ENCODE results near the gene DDX54.
"Not testable (repeated sequence)": the region's sequence is repeated elsewhere in the genome, so short reads cannot be mapped to it uniquely, and the experiment has no call there.

The DDX54 gene

DNA sequence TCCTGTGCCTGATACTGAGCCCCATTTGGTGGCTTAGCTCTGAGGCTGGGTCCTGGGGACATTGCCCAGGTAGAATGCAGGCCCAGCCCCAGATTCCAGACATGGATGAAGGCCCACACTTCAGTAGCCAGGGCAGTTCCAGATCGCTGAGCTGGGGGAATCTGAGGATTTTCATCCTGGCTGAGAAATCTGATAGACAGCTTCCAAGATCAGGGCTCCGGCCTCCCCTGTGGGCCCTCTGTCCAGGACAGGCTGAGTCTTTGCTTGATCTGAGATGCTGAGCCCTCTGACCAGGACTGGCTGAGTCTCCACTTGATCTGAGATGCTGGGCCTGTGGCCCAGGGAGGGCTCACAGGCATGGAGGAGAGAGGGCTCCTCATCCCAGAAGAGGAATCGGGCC, 46.5 kb downstream of the DDX54 start:
- DNase-seq, result no peak

DNA sequence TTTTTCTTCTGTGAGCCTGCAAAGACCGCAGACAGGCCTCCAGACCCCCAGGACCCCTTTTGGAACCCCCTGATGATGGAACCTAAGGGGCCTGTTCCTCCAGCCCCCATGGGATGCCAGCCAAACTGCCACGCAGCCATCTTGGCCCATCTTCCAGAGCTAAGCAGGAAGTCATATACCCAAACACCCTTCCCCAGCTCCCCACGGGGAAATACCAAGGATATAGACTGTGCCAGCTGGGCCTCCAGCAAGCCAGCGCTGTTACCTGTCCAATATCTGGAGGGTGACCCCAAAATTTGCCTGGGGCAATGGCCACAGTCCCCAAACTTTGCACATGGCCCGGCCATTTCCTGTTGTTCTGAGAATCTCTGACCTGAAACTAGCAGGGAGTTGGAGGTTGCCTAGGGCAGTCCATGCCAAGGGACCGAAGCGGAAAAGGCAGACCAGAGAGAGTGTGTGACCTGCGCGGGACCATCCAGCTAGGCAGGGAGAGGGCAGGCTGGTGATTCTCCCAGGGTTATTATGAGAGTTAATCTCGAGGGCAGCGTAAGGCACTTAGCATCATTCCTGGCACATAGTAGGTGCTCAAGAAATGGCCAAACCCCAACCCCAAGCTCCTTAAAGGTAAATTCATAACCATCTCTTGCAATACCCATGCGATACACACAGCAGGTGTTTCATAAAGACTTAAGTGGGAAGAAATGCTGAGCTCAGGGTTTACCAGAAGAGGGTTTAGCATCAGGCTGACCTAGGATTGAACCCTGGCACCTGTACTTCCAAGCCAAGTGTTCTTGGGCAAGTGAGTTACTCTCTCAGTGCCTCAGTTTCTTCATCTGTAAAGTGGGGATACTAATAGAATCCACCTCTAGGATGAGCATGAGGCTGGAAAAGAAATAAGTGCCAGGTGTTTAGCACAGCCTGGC, 47.2 kb downstream of the DDX54 start:
- DNase-seq, result peak; percentile 88

DNA sequence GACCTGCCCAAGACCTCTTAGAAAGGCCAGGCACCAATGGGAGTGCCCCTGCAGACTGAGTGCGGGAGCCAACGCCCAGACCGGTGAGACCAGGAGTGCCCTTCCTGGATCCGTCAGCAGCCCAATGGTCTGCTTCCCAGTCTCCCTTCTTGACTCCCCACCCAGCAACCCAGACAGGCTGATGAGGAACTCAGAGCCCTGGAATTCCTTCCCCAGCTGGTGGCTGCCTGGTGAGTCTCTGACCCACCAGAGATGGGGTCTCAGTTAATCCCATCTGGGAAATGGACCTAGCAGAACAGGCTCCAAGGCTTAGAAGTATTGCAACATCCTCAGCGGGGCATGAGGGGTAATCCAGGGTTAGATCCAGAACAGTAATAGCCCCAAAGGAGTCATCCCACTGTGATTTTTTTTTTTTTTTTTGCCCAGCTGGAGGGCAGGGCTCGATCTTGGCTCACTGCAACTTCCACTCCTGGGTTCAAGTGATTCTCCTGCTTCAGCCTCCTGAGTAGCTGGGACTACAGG, 48.2 kb downstream of the DDX54 start:
- no peak for DNase-seq

DNA sequence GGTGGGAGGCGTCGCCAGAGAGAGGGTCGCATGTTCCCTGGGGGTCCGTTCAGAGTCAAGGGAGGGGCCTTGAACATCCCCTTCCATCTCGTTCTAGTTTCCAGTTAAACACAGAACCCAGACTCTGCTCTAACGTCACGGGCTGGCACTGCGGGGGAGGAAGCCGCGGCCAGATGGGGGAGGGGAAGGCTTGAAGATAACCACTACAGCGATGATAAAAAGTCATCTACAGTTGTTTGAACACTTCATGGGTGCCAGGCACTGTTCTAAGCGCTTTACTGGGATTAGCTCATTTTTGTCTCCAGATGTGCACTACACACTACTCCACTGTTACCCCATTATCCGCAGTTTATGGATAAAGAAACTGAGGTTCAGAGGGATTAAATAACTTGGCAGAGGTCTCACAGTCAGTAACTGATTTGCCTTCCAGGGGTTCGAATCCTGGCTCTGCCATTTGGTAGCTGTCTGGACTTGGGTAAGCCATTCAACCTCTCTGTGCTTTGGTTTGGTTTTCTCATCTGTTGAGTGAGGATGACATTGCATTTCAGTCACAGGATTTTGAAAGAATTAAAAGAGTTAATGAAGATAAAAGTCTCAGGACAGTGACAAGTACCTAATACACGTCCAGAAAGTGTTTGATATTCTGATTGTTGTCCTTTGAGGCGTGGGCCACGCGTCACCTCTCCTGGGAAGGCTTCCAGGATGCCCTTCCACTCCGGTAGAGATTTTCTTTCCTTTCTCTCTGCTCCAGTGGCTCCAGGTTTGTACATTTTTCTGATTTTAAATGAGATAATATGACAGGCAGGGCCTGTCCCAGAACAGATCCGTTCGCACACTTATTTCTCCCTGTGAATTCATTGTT, 48.9 kb downstream of the DDX54 start:
- peak; percentile 78 for DNase-seq

DNA sequence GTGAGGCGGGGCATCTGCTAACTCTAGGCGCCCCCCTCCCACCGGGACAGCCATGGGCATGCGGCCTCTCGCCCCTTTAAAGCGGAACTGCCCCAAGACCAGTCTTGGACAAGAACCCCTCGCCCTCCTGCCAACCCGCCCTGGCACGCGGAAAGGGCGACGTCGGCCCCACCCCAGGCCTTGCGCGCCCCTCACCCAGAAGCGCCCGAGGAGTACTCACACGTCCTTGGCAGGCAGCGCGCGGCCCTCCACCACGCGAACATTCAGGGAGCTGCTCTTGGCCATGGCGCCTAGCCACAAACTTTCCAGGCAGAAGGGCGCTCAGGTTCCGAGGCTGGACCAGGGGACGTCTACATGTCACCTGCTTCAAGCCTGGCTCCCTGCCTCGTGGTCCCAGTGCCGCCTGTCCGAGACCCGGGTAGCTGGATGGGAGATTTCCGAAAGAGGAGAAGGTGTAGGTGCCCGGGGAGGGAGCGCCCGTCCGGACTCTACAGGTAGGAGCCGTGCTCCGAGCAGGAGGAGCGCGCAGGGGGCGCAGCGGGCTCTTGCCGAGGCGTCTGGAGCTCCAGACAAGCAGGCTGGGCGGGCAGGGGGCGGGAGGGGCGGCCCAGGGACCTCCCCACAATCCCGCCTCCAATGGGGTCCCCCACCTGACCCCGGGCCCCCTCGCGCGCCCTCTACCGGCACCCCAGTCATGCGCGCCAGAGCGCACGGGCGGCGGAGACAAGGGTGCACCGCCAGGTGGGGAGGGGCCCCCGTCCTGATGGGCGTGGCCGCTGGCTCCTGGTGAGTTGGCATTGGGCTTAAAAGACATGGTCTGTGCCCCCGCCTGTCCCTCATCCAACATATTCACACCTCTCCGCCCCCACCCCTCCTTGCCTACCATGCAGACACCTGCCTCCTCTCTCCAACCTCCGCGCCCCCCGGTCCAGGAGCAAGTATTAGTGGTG, 49.8 kb downstream of the DDX54 start, which contains the start of gene RASAL1:
Gene RASAL1 (minus strand): TSS at position 584 of the 950 bp plus-strand sequence. CDS start 299 bp downstream, at position 285.
- DNase-seq, result peak; percentile 97

DNA sequence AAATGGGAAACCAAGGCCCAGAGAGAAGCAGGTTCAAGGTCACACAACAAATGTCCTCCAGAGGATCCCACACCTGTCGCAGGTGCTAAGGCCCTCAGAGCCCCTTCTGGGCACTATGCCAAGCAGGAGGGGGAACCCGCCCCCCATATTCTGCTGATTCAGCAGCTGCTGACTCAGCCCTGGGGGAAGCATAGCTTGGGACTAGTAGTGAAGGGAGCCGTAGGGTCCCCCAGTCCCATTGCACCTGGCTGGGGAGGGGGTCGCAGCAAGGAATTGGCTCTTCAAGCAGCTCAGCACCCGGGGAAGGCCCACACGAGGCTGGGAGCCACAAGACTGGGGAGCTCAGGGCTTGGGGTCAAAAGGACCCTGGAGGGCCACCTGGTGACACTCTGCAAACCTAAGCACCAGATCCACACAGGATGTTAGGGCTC, 50.7 kb downstream of the DDX54 start:
- peak; percentile 91 for DNase-seq

DNA sequence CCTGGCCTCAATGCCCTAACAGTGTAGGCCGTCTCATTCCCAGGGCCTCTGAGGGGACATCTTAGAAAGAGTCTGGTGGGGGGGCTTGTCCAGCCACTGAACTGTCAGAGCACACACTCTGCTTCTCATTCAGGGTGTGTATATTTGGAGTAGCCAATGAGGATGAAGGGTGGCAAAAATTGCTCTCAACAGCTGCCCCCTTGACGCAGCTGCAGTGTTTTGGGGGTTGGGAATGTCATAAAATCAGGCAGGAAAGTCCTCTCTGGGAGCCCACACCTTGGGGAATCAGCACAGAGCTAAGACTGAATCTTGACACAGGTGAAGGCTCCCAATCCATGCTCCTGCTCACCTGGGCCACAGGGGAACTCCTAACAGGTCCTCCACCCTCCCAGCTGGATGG, 51.2 kb downstream of the DDX54 start:
- DNase-seq, result no peak

DNA sequence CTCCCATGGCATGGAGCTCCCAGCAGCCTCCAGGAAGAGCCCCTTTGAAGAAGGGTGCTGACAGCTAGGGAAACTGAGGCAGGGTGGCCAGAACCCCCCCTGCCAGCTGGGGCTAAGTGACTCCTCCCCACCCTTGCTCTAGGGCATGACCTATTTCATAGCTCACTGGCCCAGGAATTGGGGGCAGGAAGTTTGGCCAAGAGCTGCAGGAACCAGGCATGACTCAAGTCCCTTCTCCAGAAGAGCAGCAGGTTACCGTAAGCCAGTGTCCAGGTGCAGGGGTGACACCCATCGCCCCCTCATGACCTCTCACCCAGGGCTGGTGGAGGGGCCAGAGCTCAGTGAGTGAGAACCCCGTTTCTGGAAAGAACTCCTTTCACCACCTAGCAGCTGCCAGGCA, 51.6 kb downstream of the DDX54 start:
- peak; percentile 26 for DNase-seq

DNA sequence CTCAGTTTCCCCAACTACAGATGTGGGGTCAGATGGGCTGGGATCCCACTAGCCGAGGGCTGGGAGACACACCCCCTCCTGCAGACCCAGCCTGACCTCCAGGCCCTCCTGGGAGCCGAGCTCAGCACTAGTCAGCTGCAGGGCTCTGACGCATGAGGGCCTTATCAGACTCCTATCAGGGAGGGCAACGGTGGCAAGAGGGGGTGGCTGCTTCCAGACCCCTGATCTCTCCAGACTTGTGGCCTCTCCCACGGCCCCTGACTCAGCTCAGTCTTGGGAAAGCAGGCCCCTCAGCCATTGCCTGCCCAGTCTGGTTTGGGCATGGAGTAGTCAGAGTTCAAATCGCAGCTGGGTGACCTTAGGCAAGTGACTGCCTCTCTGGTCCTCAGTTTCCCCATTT, 52.2 kb downstream of the DDX54 start:
- no peak for DNase-seq

DNA sequence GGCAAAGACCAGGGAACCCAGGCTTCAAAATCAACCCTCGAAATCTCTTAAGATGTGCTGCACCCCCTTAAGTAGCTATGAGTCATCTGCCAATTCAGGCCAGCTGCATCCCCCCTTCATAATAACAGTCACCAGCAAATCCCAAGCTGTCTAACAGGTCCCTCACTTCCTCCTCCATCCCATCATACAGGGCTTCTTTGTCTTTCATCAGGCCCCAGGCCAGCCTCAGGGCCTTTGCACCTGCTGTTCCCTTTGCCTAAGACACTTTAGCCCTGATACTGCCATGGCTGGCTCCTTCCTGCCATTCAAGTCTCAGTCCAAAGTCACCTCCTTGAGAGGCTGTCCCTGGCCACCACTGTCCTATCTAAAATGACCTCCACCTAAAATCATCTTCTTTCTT, 53.7 kb downstream of the DDX54 start:
- DNase-seq, result no peak

DNA sequence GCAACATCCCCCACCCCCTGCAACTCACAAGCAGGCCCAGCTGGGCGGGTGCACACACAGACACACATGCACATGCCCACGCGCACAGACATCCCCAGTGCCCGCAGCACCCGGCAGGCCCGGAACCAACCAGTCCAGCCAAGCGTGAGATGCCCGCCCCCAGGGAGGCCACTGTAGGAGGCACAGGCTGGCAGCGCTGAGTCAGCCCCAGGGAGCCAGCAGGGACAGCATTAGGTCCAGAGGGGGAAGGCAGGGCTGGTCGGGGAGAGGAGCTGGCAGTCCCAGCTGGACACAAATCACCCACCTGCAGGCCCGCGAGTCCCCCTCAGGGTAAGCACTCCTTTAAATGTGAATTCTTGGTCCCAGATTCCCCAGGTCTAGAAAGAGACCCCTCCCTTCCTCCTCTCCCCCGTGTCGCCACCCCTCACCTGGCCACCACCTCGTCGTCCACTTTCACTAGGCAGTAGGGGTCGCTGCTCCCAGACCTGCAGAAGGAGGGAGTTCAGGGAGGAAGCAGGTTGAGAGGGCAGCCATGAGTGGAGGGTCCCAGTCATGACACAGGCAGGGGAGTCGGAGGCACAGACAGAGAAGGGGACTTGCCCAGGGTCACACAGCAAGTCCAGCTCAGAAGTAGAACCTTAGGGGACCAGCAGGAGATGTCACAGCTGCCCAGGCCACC, 54.7 kb downstream of the DDX54 start:
- no peak for DNase-seq

DNA sequence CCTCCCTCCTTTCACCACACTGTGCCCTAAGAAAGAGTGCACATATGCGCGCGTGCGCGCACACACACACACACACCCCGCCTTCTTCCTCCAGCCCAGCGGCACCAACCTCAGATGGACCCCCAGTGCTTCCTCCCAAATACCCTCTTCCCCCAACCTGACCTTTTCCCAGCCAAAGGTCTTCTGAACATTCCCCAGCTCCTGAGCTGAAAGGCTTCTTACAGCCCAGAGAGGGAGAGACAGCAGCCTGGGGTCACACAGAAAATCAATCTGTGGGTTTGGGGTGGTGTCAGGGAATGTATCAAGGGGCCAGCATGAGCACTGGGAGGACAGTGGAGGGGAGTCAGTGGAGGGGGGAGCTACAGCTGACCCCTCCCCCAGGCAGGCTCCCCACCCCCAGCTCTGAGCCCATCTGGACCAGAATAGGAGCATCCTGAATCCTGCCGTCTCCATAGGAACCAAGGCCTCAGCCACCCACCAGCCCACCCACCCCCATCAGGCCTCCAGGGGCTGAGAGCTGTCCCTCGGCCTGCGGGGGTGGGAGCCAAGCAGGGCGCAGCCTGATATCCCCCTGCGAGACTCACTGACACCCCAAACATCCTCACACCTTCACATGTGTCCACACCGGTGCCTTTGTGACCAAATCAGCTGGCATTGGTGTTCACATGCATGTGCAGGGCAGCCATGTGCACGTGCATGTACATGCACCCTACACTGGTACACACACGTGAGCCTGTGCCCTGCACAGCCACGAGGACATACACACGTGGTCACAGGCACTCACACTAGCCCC, 55.4 kb downstream of the DDX54 start:
- no peak for DNase-seq

DNA sequence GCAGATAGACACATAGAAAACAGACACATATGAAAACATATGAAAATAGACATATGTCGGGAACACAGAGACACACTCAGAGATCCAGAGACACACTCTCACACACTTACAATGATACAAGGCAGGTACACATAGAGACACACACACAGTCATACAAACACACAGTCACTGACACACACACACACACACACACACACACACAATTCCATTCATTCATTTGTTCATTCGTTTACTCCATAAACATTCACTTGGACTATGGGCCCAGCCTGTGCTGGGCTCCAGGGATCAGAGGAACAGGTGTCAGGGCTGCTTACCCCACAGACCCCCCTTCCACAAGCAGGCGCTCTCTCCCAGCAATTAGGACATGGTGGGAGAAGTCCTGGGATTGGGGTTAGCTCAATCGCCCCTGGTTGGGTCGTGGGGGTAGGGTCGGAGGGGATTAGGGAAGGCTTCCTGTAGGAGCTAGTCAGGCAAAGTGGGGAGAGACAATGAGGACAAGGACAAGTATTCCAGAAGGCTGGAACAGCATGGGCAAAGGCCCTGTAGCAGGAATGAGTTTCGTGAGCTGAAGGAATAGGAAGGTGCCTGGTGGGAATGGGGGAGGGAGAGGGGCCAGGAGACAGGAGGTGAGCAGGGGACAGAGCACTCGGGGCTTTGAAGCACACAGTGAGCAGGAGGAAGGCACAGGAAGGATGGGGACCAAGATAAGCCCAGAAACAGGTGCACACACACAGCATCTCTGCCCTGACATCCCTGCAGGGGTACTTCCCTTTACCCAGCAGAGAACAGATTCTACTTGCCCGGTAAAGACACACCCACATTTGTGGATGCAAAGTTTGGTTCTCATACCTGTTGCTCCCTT, 56.2 kb downstream of the DDX54 start:
- DNase-seq, result no peak

DNA sequence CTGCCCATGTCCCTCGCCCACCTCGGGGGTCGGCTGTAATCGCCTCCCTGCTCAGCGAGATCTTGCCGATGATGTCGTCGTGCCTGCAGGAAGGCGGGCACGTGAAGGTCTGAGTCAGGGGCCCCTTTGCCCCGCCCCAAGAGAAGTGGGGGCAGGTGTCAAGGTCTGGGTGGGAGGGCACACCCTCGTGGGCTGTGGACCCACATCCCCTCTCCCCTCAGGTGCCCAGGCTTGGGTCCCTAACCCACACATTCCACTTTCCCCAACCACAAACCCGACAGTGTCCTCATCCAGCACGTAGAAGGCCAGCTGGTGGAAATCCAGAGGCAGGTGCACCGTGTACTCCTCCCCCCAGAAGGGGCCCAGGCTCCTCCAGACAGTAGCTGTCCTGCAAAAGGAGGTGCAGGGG, 57.5 kb downstream of the DDX54 start:
- DNase-seq, result no peak

DNA sequence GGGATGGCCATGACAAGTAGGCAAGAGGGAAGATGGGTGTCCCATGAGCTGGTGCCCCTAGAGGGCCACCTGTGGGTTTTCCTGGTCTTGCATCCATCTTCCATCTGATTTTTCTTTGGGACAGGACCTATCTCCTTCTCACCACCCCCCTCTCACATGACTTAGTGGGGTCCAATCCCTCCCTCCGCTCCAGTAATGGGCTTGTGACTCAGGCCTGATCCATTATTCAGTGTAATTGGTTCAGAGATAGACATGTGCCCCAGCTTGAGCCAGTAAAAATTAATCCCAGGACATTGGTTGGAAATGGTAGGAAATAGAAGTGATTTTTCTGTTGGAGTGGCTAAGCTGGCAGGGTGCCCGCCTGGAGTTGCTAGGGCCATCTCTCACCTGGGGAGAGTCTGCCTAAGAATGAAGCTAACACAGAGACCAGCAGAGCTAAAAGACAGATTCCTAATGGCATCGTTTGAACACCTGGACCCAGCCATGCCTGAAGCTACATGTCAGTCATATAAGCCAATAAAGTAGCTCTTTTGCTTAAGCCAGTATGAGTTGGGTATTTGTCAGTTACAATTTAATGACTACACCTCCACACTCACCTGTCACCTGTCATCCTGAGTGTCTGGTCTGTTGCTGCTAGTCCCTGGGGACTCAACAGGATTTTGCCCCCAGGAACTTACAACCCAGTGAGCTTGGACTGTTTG, 64.5 kb downstream of the DDX54 start:
- no peak for DNase-seq

DNA sequence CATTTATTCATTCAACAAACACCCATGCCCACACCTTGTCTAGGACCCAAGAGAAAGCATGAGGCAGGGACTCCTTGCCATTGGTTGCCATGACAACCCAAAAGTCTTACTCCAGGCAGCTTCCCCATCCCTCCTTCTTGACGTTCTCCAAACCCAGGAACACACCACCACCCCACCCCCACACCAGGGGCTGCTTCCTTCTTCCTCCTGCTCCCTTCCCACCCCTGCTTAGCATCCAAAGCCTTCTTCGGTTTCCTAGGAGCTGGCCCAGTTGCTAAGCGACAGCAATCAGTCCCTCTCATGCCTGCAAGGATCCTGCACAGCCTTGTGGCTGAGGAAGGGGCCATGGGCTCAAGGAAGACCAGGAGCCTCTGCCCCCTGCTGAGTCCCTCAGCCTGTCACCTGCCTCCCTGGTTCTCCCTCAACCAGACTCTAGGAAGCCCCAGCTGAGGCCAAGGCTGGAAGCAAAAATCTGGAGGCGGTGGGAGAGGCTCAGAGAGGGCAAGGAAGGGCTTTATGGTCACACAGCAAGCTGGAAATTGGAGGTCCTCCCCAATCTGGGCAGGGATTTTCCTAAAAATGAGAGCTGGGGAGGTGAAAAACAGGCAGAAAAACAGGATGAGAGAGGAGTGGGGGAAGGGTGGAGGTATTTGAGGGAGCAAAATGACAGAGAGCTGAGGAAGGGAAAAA, 65.2 kb downstream of the DDX54 start:
- DNase-seq, result no peak

DNA sequence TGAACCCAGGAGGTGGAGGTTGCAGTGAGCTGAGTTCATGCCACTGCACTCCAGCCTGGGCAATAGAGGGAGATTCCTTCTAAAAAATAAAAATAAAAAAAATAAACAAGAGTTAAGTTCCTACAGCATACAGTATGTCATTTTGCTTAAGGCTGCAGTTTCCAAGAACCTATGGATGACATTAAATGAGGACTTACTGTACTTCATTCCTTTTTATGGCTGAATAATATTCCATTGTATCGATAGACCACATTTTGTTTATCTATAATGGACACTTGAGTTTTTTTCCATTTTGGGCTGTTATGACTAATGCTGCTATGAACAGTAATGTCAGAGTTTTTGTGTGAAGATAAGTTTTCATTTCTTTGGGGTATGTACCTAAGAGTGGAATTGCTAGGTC, 67.1 kb downstream of the DDX54 start:
- DNase-seq, result no peak

DNA sequence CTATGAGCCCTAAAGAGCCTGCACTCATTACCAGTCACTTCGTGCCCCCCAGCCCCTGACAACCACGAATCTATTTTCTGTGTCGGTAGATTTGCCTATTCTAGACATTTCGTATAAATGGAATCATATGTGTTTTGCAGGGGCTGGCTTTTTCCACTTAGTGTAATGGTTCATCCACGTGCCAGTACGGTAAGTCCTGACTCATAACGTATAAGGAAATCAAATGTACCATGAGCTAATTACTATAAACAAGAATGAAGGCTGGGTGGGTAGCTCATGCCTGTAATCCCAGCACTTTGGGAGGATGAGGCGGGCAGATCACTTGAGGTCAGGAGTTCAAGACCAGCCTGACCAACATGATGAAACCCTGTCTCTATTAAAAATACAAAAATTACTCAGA, 67.6 kb downstream of the DDX54 start:
- DNase-seq, result not testable (repeated sequence)

DNA sequence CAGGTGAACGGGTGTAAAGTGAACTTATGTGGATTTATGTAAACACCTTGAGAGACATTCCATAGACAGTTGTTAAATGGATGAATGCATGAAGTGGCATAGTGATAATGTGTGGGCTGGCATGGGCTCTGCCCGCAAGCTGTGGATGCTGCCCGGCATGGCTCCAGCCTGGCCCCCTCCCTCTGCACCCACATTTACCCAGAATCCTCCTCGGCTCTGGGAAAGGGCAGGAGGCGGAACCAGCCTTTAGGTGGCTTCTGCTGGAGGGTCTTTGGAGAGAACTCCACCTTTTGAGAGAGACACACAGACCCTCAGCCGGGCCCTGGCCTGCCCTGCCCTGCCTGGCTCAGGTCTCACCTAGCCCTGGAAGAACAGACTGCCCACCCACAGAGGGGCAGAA, 68.4 kb downstream of the DDX54 start:
- DNase-seq, result no peak

Measured in RPMI8226 (cell line).